AML-193 (cell line): ENCODE data around the gene BDH1.
"Not testable (repeated sequence)": the region's sequence is repeated elsewhere in the genome, so short reads cannot be mapped to it uniquely, and the experiment has no call there.

Experiments
- DNase-seq, 2 experiments: peaks; one replicate each; lab custom pipeline; 2025; lab: John Stamatoyannopoulos, UW

Gene BDH1

DNA sequence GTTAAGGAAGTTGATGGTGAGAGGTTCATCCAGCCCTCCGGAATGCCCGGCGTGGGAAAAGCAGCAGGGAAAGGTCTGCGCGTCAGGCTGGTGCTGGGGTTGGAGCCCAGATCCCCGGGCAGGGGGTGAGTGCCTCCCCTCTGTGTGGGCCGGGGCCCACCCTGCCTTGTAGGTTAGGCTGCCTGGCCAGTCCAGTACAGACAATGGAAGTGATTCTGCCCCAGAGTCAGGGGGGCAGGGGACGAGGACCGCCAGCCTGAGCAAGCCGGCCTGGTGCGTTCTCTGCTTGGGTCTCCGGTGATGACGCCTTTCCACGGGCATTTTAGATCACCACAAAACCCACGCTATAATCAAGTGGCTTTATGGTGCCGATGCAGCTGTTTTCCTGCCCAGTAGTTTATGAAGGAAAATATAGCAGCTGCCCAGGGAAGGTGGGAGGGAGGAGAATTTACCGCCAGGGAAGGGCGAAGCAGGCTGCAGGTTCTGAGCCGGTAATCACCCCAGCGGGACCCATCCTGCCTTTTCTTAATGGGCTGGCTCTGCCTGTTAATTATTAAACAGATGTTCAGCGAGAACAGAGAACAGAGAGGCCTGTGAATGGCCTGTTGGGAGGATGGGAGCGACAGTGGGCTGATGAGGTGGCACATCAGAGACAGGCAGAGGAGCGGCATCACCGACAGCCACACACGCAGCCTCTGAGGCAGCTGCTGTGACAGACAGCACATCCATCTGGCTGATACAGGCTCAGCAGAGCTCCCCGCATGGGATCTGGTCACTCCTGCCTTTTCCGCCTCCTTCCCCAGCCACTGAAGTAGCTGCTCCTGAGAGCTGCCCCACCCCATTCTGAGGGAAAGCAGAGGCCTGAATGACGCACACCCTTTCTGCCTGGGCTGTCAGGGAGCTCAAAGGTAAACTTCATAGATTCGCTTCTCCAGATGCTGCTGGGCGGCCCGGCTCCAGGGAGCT is 35.2 kb downstream of the BDH1 start:
- no peak for DNase-seq

DNA sequence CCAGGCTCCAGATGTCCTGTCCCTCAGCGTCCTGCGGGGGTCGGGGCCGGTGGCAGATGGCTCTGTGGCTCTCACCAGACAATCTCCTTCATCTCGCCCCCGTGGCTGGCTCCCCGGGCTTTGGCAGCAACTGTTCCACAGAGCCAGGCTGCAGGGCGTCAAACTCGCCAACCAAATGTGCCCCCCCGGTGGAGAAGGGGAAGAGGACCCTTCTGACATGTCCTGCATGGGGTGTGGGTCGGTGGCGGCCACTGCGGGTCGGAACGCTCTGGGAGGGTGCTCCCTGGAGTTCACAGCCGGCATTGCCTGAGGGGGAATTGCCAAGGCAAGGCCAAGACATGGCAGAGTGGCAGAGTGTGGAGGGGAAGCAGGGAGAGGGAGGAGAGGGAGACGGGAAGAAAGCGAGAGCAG is 36.0 kb downstream of the BDH1 start:
- DNase-seq = no peak

- no peak for DNase-seq
These were observed 36.8 kb downstream of the BDH1 start for GRCh38 chr3:197518881-197519421.

GRCh38 chr3:197517922-197518683 is 37.7 kb downstream of the BDH1 start:
- DNase-seq = not testable (repeated sequence)

GRCh38 chr3:197516890-197517606 is 38.7 kb downstream of the BDH1 start:
- DNase-seq = not testable (repeated sequence)

DNA sequence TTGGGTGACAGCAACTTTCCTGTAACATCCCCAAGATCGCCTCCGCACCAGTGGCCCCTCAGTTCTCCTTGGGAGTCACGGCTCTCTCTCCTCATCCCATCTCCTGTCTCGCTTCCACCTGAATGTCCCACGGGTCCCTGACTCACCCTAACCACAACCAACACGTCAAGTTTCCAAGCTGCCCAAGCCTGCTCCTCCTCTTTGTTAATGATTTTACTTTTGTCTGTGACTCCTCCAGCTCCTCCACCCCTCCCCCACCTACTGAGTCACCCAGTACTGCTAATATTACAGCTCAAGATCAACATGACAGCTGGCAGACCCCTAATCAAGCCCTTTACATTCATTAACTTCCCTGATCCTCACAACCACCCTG is 39.3 kb downstream of the BDH1 start:
- DNase-seq = no peak

DNA sequence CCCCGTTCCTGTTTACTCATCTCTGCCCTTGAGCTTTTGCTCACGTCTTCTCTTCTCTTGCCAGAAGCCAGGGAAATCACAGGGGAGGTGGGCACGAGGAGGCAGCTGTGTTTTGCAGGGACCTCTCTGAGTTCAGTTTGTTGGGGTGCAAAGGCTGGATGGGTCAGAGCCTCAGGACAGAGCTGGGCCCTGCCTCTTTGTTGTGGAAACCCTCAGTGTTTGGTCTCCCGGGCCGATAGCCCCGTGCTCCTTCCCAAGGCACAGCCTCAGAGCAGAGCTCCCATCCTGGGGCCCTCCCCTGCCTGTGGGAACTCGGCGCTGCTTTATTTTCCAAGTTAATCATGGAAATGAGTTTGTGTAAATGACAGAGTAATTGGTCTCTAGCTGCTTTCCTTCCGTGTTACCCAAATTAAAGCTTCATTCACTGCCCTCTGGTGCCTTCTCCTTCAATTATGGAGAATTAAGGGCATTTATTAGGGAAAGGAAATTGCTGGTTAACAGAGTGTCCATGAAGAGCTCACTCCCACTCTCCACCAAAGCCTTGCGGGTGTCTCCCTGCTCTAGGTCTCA is 40.9 kb downstream of the BDH1 start:
- no peak for DNase-seq

GRCh38 chr3:197513953-197514785 is 41.6 kb downstream of the BDH1 start:
- DNase-seq = no peak

GRCh38 chr3:197512691-197513571 is 42.8 kb downstream of the BDH1 start:
- DNase-seq = no peak

- DNase-seq = no peak
These were observed 43.7 kb downstream of the BDH1 start for GRCh38 chr3:197511853-197512635.

DNA sequence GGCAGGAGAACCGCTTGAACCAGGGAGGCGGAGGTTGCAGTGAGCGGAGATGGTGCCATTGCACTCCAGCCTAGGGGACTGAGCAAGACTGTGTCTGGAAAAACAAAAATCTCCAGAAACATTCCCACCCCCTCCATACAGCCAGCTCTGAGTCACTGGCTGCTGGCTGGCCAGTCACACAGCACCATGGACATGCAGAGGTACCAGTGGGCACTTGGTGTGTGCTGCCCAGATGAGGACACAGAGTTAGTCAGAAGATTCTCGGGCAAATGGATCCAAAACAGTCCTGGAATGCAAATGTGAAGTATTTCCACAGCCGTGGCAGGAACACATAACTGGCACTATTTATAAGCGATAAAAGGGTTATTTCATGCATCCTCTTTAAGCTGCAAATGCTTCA is 44.6 kb downstream of the BDH1 start:
- DNase-seq = no peak

GRCh38 chr3:197510642-197511018 is 45.1 kb downstream of the BDH1 start:
- DNase-seq = no peak

- no peak for DNase-seq
These were observed 46.6 kb downstream of the BDH1 start for GRCh38 chr3:197508924-197509775.

GRCh38 chr3:197508461-197508860 is 47.3 kb downstream of the BDH1 start:
- DNase-seq = no peak

DNA sequence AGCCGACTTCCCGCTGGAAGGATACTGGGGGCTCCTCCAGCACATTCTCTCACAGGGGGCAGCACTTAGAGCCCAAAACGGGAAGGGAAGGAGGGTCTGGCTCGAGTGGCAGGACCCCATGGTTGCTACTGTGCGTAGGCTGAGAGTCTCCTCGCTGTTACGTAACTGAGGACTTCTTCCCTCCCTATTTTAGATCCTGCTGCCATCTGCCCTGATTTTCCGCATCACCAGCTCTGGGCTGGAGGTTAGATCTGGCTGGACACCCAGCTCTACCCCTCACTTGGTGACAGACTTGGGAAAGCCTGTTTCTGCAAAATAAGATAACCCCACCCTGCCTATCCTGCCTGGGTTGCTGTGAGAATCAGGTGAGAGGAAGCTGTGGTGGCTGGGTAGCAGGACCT is 47.7 kb downstream of the BDH1 start:
- DNase-seq = no peak

DNA sequence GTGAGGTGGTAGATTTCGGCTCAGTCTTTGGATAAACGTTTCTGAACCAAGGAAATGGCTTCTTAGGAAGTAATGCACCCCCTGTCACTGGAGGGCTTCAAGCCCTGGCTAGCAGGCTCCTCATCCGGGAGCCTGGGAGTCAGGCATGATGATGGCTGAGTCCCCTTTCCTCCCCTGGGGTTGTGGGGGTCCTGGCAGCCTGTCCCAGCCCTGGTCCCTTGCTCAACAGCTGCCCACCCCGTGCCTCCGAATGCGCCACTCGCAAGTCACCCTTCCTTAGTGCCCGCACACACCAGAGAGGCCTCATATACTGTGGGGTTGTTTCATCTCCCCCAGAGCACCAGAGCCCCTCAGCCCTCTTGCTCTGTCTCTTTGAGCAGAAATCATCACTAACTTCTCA is 48.2 kb downstream of the BDH1 start:
- DNase-seq = no peak

DNA sequence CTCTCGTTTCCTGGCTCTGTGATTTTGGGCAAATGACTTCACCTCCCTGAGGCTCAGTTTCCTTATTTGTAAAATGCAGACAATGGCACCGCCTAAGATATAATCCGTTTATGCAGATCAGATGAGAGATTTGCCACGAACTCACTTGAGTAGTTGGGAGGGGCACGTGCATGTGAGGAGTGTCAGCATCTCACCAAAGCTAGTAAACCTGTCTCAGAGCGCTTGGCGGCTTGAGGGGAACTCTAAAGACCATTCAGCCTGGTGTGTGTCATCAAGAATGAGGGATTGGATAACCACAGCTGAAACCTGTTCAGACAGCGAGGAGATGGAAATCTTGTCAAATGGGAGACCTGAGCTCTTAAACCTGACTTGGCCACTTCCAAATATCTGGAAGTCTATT is 48.7 kb downstream of the BDH1 start:
- DNase-seq = no peak
